ENCODE data around the gene RAB28.

GRCh38 chr4:13476915-13477314, 7.2 kb downstream of the RAB28 start:
- TF ChIP-seq CTCF (IDR thresholded peaks at IDR 0.05; ENCODE audit: low read depth, low read length), result no peak
- TF ChIP-seq POLR2A (IDR thresholded peaks at IDR 0.05; ENCODE audit: extremely low read depth, insufficient read length), result no peak
- no peak for TF ChIP-seq MAX (IDR thresholded peaks at IDR 0.05; ENCODE audit: low read depth, low read length)
